GM13977 (cell line): ENCODE results near the gene PKNOX2.

Source experiments
- DNase-seq: peaks from one replicate; pipeline ENCODE4 v3.0.0; 2012; ENCODE audit warnings: low spot score
- in situ Hi-C: fragments of 300-500 bp; cut with MboI; formaldehyde crosslinking; loops from one replicate; pipeline ENCODE4 v1.12.0; 2022; ENCODE audit warnings: low sequenced_read_pairs, low pct_unique_long_range_greater_than_20kb, mixed read lengths, inconsistent platforms; ENCODE audit not compliant: unreplicated experiment
- TF ChIP-seq, protein P1 (sequence below): IDR thresholded peaks from 2 replicates; pipeline ENCODE4 v1.5.1; 2012; ENCODE audit warnings: mild to moderate bottlenecking, control low read depth; ENCODE audit not compliant: insufficient read depth; ENCODE audit errors: extremely low read depth, missing control alignments

Gene PKNOX2

GRCh38 chr11:125360066-125360465, 195.5 kb downstream of the PKNOX2 start:
- in situ Hi-C loops: no loop called here
- DNase-seq: no peak
- TF ChIP-seq, protein P1, sequence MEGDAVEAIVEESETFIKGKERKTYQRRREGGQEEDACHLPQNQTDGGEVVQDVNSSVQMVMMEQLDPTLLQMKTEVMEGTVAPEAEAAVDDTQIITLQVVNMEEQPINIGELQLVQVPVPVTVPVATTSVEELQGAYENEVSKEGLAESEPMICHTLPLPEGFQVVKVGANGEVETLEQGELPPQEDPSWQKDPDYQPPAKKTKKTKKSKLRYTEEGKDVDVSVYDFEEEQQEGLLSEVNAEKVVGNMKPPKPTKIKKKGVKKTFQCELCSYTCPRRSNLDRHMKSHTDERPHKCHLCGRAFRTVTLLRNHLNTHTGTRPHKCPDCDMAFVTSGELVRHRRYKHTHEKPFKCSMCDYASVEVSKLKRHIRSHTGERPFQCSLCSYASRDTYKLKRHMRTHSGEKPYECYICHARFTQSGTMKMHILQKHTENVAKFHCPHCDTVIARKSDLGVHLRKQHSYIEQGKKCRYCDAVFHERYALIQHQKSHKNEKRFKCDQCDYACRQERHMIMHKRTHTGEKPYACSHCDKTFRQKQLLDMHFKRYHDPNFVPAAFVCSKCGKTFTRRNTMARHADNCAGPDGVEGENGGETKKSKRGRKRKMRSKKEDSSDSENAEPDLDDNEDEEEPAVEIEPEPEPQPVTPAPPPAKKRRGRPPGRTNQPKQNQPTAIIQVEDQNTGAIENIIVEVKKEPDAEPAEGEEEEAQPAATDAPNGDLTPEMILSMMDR: no peak

DNA sequence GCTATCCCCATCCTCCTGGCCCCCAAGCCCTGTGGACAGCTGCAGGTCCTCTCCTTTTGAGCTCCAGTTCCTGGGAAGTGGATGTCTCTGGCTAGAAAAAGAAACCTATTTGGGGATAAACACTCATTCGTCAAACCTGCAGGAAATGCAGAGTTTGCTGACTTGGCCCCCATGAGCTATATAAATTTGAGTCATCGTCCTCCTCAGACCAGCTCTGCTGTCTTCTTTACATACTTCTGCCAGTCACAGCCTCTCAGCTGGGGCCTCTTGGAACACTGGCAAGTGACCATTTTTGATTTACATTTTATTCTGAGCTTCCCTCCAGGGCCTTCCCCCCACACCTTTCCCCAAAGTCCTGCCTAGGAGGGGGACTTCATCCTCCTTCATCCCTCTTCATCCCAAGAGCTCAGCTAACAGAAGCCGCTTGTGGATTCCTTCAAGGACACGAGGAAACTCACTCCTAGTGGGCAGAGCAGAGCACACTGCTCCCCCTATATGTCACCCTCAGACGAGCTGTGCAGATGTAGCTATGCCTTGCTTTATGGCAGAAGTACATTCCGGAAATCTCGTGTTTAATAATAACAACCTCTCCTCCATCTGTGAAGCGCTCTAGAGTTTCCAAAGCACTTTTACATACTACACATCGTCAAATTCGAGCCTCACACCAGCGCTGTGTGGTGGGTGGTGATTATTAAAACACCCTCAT, 199.7 kb downstream of the PKNOX2 start:
- TF ChIP-seq, protein P1: no peak
- in situ Hi-C loops: no loop called here
- no peak for DNase-seq

- DNase-seq: no peak
- in situ Hi-C loops: no loop called here
- TF ChIP-seq, protein P1: no peak
These were observed 200.8 kb downstream of the PKNOX2 start for GRCh38 chr11:125365196-125365931.

GRCh38 chr11:125367710-125368109, 203.2 kb downstream of the PKNOX2 start:
- DNase-seq: no peak
- in situ Hi-C loops: no loop called here
- TF ChIP-seq, protein P1: no peak

GRCh38 chr11:125368757-125369156, 204.2 kb downstream of the PKNOX2 start:
- DNase-seq: no peak
- in situ Hi-C loops: no loop called here
- TF ChIP-seq, protein P1: no peak

GRCh38 chr11:125369808-125370207, 205.3 kb downstream of the PKNOX2 start:
- in situ Hi-C loops: no loop called here
- TF ChIP-seq, protein P1: no peak
- DNase-seq: no peak
